Measurements from ENCODE around the gene MPP3.
A peak's percentile ranks its signal among the peaks of the same experiment; 100 is the strongest.

Gene MPP3

GRCh38 chr17:43832976-43833829 is at the start of gene MPP3 (continued):
- TF ChIP-seq ZNF521 (tag by site-specific recombination; IDR thresholded peaks at IDR 0.05) (no peak), ZNF692 (tag by site-specific recombination; IDR thresholded peaks at IDR 0.05) (no peak), ZNF133 (tag by site-specific recombination; IDR thresholded peaks at IDR 0.05) (no peak), ZNF18 (tag by site-specific recombination; IDR thresholded peaks at IDR 0.05) (no peak), ZNF560 (tag by site-specific recombination; IDR thresholded peaks at IDR 0.05; ENCODE audit: borderline replicate concordance) (no peak), ZNF837 (tag by site-specific recombination; IDR thresholded peaks at IDR 0.05) (no peak), ZNF138 (tag by site-specific recombination; IDR thresholded peaks at IDR 0.05; ENCODE audit: borderline replicate concordance) (no peak), ZNF621 (tag by site-specific recombination; IDR thresholded peaks at IDR 0.05) (no peak), KLF10 (tag by site-specific recombination; IDR thresholded peaks at IDR 0.05) (peak; percentile 71), PRDM10 (tag by site-specific recombination; IDR thresholded peaks at IDR 0.05) (peak; percentile 91), ZFP69B (tag by site-specific recombination; IDR thresholded peaks at IDR 0.05) (no peak), ZNF549 (tag by site-specific recombination; IDR thresholded peaks at IDR 0.05) (no peak), CTCF (tag by site-specific recombination; IDR thresholded peaks at IDR 0.05) (no peak), ZNF600 (tag by site-specific recombination; IDR thresholded peaks at IDR 0.05) (peak; percentile 28; the same call in 1 of the 2 replicates), ZNF248 (tag by site-specific recombination; IDR thresholded peaks at IDR 0.05) (no peak), HIC1 (tag by site-specific recombination; IDR thresholded peaks at IDR 0.05) (peak; percentile 77), ZNF544 (tag by site-specific recombination; IDR thresholded peaks at IDR 0.05) (no peak), ZNF26 (tag by site-specific recombination; IDR thresholded peaks at IDR 0.05) (no peak), ZNF561 (tag by site-specific recombination; IDR thresholded peaks at IDR 0.05; ENCODE audit: borderline replicate concordance) (peak; percentile 25; the same call in 1 of the 2 replicates), ZNF423 (tag by site-specific recombination; IDR thresholded peaks at IDR 0.05) (no peak), YY2 (tag by site-specific recombination; IDR thresholded peaks at IDR 0.05) (no peak), ZBTB48 (tag by site-specific recombination; IDR thresholded peaks at IDR 0.05) (peak; percentile 38), ZNF311 (tag by site-specific recombination; IDR thresholded peaks at IDR 0.05; ENCODE audit: borderline replicate concordance) (no peak), ZNF211 (tag by site-specific recombination; IDR thresholded peaks at IDR 0.05; ENCODE audit: low read depth) (no peak), ZNF785 (tag by site-specific recombination; IDR thresholded peaks at IDR 0.05) (no peak), YY1 (tag by site-specific recombination; IDR thresholded peaks at IDR 0.05) (no peak), ZNF426 (tag by site-specific recombination; IDR thresholded peaks at IDR 0.05) (no peak), ZNF37A (tag by site-specific recombination; IDR thresholded peaks at IDR 0.05) (no peak)
